GM12872 (cell line): ENCODE measurements around the gene PRSS8.

Source experiments
- TF ChIP-seq, protein P1 (sequence below): IDR thresholded peaks from 3 replicates; pipeline ENCODE4 v1.5.1; 2011; ENCODE audit warnings: low read depth, mild to moderate bottlenecking, low read length, moderate library complexity; ENCODE audit not compliant: insufficient read depth

The PRSS8 gene

DNA sequence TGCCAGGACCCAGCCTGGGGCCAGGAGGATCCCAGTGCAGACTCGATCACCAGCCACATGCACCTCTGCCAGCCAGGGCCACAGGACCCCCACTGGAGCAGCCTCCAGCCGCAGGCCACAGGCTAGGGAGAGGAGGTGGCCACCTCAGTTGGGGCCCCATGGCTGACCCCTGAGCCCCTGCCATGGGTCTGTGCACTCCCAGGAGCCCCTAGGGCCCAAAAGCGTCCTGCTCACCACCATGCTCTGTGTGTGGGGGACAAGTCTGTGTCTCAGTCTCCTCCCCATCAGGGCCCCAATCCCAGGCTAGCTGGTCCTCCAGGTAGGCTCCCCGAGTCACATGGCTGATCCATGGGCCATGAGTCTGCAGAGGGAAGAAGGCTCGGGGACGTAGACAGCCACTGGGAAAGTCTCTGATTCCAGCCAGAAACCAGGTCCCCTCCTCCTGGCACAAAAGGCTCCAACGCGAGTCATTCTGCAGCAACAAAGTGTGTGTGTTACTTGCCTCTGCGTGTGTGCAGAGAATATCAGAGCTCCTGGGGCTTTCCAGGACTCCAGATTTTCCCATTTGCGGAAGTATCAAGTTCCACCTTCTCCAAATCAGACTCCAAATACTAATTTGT lies 6.1 kb upstream of the PRSS8 start:
- TF ChIP-seq, protein P1, sequence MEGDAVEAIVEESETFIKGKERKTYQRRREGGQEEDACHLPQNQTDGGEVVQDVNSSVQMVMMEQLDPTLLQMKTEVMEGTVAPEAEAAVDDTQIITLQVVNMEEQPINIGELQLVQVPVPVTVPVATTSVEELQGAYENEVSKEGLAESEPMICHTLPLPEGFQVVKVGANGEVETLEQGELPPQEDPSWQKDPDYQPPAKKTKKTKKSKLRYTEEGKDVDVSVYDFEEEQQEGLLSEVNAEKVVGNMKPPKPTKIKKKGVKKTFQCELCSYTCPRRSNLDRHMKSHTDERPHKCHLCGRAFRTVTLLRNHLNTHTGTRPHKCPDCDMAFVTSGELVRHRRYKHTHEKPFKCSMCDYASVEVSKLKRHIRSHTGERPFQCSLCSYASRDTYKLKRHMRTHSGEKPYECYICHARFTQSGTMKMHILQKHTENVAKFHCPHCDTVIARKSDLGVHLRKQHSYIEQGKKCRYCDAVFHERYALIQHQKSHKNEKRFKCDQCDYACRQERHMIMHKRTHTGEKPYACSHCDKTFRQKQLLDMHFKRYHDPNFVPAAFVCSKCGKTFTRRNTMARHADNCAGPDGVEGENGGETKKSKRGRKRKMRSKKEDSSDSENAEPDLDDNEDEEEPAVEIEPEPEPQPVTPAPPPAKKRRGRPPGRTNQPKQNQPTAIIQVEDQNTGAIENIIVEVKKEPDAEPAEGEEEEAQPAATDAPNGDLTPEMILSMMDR = no peak

DNA sequence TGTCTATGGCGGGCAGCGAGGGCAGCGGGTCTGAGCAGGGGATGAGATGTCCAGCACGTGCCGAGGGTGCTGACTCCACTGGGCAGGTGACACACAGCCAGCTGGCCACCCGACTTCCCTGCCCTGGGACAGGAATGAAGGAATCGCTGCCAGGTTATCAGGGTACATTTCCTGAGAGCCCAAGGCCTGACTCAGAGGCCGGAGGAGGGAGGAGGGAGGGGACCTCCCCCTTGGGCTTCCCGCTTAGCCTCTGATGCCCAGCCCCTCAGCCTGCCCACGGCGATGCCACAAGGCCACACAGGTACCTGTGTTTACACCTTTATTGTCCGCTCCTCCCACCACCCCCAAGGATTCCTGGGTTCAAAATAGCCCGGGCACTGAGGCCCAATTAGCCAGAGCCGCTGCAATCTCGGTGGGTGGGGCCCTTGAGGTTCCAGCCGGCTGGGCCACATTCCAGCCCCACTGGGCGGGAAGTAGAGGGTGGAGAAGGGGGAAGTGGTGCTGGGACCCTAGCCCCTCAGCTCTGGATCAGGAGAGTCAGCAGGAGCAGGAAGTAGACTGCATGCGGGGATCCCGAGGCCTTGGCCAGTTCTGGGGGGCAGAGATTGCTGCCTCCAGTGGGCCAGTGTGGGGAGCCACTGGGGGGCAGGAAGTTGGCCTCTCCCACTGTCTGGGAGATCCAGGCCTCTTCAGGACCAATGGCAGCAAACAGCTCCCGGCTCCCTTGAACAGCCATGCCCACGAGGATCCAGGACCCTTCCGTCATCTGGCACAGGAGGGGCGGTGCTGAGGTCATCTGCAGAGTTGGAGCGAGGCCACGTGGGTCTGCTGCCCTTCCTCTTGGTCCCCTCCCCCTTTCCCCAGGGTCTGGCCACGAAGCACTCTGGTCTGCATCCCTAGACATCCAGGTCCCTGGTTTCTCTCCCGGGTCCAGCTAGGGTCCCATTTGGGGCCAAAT lies 3.4 kb upstream of the PRSS8 start:
- TF ChIP-seq, protein P1 = no peak

DNA sequence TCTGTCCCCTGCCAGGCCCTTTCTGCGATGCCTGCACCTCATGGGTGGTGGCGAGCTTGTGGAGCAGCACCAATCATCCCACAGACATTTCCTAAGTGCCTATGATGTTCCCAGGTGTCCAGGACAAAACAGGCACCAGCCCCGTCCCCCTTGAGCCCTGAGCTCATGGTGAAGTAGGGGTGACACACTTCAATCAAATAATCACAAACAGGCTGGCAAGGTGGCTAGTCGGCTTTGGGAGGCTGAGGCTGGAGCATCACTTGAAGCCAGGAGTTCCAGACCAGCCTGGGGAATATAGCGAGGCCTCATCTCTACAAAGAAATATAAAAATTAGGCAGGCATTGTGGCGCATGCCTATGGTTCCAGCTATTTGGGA lies 748 bp upstream of the PRSS8 start:
- TF ChIP-seq, protein P1 = no peak

DNA sequence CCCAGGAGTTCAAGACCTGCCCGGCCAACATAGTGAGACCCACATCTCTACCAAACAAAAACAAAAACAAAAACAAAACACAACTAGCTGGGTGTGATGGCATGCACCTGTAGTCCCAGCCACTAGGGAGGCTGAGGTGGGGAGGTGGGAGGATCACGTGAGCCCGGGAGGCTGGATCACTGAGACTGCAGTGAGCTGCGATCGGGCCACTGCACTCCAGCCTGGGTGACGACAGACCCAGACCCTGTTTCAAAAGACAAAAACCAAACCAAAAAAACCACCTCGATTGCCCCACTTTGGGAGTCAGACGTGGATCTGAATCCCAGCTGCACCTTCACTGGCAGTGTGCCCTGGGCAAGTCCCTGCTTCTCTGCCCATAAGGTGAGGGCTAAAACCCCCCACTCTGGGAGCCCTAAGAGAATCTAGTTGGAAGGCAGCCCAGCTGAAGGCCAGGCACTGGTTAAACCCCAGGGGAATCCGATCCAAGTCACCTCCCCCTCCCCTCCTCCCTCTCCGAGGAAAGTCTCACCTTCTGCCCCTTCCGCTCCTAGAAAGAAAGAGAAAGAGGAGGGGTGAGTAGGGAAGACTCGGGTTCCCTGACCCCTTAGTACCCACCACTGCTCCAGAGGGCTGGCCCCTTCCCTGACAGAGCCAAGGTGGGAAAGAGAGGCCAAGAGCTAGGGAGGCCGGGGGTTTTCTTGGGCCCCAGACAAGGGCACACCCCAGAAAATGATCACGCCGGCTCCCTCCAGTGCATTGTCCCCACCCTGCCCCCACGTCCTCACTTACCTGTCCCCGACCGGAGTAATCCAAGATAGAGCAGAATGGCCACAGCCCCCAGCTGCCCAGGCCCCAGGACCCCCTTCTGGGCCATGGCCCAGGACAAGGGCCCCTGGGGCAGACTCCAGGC lies 647 bp downstream of the PRSS8 start:
- TF ChIP-seq, protein P1 = no peak

DNA sequence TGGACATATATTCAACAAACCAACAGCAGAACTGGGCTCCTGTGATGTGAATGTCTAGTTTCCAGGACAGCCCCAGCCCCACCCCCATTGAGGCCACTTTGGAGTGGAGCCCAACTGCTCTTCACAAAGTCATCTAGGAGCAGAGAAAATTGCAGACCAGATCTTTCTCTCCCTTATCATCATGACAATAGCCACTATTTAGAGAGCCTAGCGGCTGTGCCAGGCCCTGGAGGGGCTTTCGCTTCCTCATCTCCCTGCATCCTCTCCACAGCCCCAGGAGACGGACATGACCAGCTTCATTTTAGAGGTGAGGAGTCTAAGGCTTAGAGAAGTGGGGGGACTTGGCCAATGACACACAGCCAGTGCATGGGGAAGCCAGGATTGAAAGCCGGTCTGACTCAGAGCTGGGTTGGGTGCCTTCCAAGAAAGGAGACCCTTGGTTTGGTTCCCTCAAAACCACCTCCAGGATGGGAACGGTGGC lies 1.4 kb downstream of the PRSS8 start:
- TF ChIP-seq, protein P1 = no peak

DNA sequence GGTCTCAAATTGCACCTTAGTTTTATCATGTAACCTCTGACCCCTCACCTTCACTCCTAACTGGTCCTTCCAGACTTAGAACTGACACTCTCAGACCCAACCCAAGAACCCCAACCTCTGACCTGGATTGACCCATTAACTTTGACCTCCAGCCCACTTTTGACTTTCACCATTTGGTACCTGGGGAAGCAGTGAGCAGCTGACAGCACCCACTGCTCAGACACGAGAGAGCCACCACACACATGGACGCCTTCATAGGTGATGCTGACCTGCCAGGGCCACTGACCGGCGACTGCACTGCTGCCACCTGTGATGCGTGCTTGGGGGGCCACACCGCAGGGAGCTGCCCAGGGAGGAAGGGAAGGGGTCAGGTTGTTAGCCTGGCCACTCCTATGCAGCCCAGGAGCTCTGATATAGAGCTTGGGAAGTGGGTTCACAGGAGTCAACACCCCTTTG lies 2.5 kb downstream of the PRSS8 start:
- TF ChIP-seq, protein P1 = no peak
